ENCODE results near the gene CENPN. TPM values are rescaled to one million over a fixed set of nuclear protein-coding genes. Genes with fewer than 3 reads are reported as not detected.

Gene CENPN
- total RNA-seq, 4 donors from 2014 or later, result 1.8 to 8.1 (median 4.2) TPM

- no peak for DNase-seq (ENCODE audit: low spot score in 2 of 2)
- no peak overlapping the region for H3K4me3 ChIP-seq
- no peaks in the 10 kb centered on the region for H3K27me3 ChIP-seq
- TF ChIP-seq CTCF (IDR thresholded peaks at IDR 0.05), result no peak
- no peak for TF ChIP-seq EP300 (IDR thresholded peaks at IDR 0.05)
- TF ChIP-seq POLR2A (IDR thresholded peaks at IDR 0.05), result no peak
- no peaks in the 10 kb centered on the region for H3K9me3 ChIP-seq
- peaks cover 0 to 33% (median 15%) of the 10 kb centered on the region in 4 donors for H3K4me1 ChIP-seq
- no peaks in the 10 kb centered on the region for H3K36me3 ChIP-seq
- WGBS, 2 donors, result 77 to 82% methylated on average over 5 of the region's 5 CpGs
- H3K27ac ChIP-seq, result no peak overlapping the region
Observed at GRCh38 chr16:81001330-81001729, 5.7 kb upstream of the CENPN start.

- TF ChIP-seq POLR2A (IDR thresholded peaks at IDR 0.05), result no peak
- TF ChIP-seq EP300 (IDR thresholded peaks at IDR 0.05), result no peak
- no peak for TF ChIP-seq CTCF (IDR thresholded peaks at IDR 0.05)
- no peaks in the 10 kb centered on the region for H3K27me3 ChIP-seq
- H3K4me3 ChIP-seq, result no peak overlapping the region
- 65 to 67% methylated on average over 4 of the region's 4 CpGs for WGBS, 2 donors
- no peaks in the 10 kb centered on the region for H3K9me3 ChIP-seq
- H3K4me1 ChIP-seq, result peaks cover 0 to 24% (median 15%) of the 10 kb centered on the region in 4 donors
- H3K27ac ChIP-seq, result no peak overlapping the region
- H3K36me3 ChIP-seq, result no peaks in the 10 kb centered on the region
- DNase-seq (ENCODE audit: low spot score in 2 of 2), result no peak
Observed at GRCh38 chr16:81003064-81003463, 4.0 kb upstream of the CENPN start.

GRCh38 chr16:81003610-81004460 is 3.2 kb upstream of the CENPN start:
- Histone ChIP-seq H3K4me3 (peak overlapping the region in 1 of 4 donors; percentile 13), H3K27me3 (no peaks in the 10 kb centered on the region), H3K36me3 (no peaks in the 10 kb centered on the region), H3K9me3 (no peaks in the 10 kb centered on the region), H3K27ac (peak overlapping the region in 3 of 4 donors; percentile 27 to 71 (median 53)), H3K4me1 (peaks cover 0 to 27% (median 17%) of the 10 kb centered on the region in 4 donors)
- WGBS, 2 donors, result 60 to 65% methylated on average over 11 of the region's 11 CpGs
- DNase-seq (ENCODE audit: low spot score in 2 of 2), result no peak
- TF ChIP-seq EP300 (IDR thresholded peaks at IDR 0.05), result no peak
- TF ChIP-seq CTCF (IDR thresholded peaks at IDR 0.05), result no peak
- TF ChIP-seq POLR2A (IDR thresholded peaks at IDR 0.05), result no peak

GRCh38 chr16:81004646-81005353 is 2.2 kb upstream of the CENPN start:
- WGBS, 2 donors, result 45 to 49% methylated on average over 14 of the region's 14 CpGs
- Histone ChIP-seq H3K4me3 (peak overlapping the region in 1 of 4 donors; percentile 84), H3K27ac (peak overlapping the region in 3 of 4 donors; percentile 27 to 71 (median 53))

More at GRCh38 chr16:81004646-81005353, 2.2 kb upstream of the CENPN start:
- H3K27me3 ChIP-seq, result no peaks in the 10 kb centered on the region
- H3K4me1 ChIP-seq, result peaks cover 0 to 27% (median 17%) of the 10 kb centered on the region in 4 donors
- no peaks in the 10 kb centered on the region for H3K9me3 ChIP-seq
- DNase-seq (ENCODE audit: low spot score in 2 of 2), result peak in 1 of 2 donors; percentile 78
- TF ChIP-seq CTCF (IDR thresholded peaks at IDR 0.05) (peak; percentile 49 to 70 (median 62)), POLR2A (IDR thresholded peaks at IDR 0.05) (no peak)
- no peaks in the 10 kb centered on the region for H3K36me3 ChIP-seq

Data from tibial nerve (tissue), 4 donors.